OCI-M1 (cell line): Measurements from ENCODE around the gene FAM156B.
A peak's percentile ranks its signal among the peaks of the same experiment; 100 is the strongest.
"Not testable (repeated sequence)": the region's sequence is repeated elsewhere in the genome, so short reads cannot be mapped to it uniquely, and the experiment has no call there.

Experiments used
- DNase-seq: peaks from one replicate; lab custom pipeline; 2025; lab: John Stamatoyannopoulos, UW

FAM156B gene, protein sequence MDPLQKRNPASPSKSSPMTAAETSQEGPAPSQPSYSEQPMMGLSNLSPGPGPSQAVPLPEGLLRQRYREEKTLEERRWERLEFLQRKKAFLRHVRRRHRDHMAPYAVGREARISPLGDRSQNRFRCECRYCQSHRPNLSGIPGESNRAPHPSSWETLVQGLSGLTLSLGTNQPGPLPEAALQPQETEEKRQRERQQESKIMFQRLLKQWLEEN

DNA sequence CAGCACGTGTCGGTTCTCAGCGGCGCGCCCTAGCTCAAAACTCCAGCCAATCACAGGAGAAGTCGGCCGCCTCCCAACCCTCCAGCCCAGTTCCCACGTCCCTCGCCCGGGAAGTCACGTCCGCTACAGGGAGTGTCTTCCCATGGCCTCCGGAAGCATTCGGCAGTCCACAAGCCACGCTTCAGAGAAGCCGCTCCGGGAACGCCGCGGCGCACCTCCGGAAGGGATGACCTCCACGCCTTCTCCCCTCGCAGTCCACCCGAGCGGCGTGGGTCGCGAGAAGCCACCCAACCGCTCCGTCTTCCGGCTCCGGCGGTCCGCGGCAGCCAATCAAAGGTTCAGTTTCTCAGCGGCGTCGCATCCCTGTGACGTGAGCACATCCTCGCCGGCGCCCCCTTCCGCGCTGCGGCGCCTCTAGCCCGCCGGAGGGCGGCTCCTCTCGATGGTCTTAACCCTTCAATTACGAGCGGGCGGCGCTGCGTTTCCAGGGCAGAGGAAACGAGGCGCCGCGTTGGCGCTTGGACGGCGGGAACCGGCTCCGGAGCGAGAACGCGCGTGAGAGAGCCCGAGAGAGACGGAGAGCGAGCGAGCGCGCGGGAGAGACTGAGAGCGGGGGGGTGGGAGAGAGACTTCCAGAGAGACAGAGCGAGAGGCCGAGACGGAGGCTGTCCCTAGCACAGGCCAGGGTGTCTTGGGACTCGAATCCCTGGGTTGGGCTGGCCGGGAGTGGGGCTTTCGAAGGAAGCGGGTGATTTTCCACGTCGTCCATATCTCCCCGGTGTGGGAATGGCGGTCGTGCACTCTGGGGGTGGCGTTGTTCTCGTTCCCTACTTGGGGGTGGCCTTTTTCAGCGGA is at the start of gene FAM156B:
Gene FAM156B, plus strand, starts transcription at position 476 of the 855 bp plus-strand sequence. CDS start 9,896 bp downstream, outside the sequence.
- DNase-seq: not testable (repeated sequence)

GRCh38 chrX:52852110-52852860 is 44.8 kb upstream of the FAM156B start:
- no peak for DNase-seq

DNA sequence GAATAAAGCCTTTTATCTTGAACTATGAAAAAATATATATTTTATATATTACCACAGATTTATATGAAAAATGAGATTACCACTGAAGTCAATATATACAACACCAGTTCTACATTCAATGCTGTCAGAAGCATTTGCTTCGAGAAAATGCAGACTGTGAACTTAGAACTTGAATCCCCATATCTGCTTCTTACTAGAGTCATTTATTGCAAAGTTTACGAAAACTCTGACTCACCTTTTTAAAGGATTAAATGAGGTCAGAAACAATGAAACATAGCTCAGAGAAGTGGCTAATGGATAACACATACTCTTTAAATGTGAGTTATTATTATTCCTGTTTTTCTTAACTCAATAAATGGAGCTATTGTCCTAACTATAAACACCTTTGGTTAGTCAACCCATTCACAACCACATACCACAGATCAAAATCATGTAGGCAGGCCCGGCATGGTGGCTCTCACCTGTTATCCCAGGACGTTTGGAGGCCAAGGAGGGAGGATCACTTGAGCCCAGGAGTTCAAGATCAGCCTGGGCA is 40.1 kb upstream of the FAM156B start:
- not testable (repeated sequence) for DNase-seq

DNA sequence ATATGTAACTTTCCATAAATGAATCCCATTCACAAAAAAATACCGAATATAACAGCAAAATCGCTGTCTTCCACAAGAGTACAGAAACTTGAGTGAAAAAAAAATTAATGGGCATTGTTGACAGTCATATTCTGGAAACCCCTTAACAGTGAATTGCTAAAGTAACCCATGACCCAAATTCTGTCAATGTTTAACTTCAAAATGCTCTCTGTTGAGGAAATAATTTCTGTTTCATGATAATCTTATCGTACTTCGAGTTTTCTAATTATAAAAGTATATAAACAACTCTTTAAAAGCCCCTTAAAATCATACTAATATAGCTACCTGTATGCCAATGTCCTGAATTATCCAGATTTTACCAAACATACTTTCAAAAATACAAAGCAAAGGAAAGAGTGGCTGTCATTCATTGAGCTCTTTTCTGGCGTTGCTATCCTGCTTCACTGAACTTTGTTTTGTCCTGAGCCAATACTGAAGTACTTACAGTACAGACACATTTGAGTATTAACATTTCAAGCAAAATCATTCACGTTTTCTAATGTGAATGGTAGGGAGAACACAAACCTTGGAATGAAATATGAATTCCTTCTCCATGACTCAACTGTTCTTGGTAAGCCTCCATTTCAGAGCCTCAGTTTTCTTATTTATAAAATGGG is 31.7 kb upstream of the FAM156B start:
- no peak for DNase-seq

- no peak for DNase-seq
These were observed 29.4 kb upstream of the FAM156B start, which contains the start of gene XAGE3 for GRCh38 chrX:52867610-52868348. TSS of gene XAGE3 (minus strand) at chrX:52868083. CDS start at chrX:52867133, 950 bp downstream.

GRCh38 chrX:52870046-52870445 is 27.1 kb upstream of the FAM156B start:
- no peak for DNase-seq

DNA sequence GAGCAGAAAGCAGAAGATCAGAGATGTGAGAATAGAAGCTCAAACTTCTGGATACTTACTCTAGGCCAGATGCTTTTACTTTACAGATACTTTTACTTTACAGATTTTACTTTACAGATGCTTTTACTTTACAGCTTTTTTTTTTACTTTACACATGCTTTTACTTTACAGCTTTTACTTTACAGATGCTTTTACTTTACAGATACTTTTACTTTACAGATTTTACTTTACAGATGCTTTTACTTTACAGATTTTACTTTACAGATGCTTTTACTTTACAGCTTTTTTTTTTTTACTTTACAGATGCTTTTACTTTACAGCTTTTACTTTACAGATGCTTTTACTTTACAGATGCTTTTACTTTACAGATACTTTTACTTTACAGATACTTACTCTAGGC is 23.3 kb upstream of the FAM156B start:
- not testable (repeated sequence) for DNase-seq

- DNase-seq: peak; percentile 25
These were observed 22.5 kb upstream of the FAM156B start for GRCh38 chrX:52874661-52875060.

GRCh38 chrX:52875436-52875835 is 21.7 kb upstream of the FAM156B start:
- not testable (repeated sequence) for DNase-seq

- not testable (repeated sequence) for DNase-seq
These were observed 20.7 kb upstream of the FAM156B start for GRCh38 chrX:52876386-52876785.

- not testable (repeated sequence) for DNase-seq
These were observed 9.7 kb upstream of the FAM156B start for GRCh38 chrX:52887459-52887858.

GRCh38 chrX:52888090-52888489 is 9.0 kb upstream of the FAM156B start:
- not testable (repeated sequence) for DNase-seq

- not testable (repeated sequence) for DNase-seq
These were observed 692 bp upstream of the FAM156B start for GRCh38 chrX:52896438-52896837.

DNA sequence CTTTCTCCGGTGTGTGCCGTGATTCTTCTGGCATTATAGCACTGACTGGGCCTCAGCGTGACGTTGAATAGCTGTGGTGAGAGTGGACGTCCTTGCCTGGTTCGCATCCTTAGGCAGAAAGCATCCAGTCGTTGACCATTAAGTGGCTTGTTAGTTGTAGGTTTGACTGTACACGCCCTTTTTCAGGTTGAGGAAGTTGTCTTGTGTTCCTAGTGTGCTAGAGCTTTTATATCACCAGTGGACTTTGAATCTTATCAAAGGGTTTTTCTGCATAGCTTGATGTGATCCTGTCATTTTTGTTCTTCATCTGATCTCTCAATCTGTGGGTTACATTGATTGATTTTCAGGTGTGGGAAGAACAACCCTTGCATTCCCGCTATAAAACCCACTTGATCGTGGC is 8.4 kb downstream of the FAM156B start:
- not testable (repeated sequence) for DNase-seq

GRCh38 chrX:52906072-52906471 is 8.9 kb downstream of the FAM156B start:
- not testable (repeated sequence) for DNase-seq

DNA sequence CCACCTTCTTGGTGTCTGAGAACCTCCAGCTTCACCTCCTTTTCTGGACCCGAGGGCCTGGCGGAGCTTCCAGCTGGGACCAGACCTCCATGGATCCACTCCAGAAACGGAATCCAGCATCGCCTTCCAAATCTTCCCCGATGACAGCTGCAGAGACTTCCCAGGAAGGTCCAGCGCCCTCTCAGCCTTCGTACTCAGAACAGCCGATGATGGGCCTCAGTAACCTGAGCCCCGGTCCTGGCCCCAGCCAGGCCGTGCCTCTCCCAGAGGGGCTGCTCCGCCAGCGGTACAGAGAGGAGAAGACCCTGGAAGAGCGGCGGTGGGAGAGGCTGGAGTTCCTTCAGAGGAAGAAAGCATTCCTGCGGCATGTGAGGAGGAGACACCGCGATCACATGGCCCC is 10.0 kb downstream of the FAM156B start:
- DNase-seq: not testable (repeated sequence)

- DNase-seq: not testable (repeated sequence)
These were observed 10.8 kb downstream of the FAM156B start for GRCh38 chrX:52907900-52908299.

DNA sequence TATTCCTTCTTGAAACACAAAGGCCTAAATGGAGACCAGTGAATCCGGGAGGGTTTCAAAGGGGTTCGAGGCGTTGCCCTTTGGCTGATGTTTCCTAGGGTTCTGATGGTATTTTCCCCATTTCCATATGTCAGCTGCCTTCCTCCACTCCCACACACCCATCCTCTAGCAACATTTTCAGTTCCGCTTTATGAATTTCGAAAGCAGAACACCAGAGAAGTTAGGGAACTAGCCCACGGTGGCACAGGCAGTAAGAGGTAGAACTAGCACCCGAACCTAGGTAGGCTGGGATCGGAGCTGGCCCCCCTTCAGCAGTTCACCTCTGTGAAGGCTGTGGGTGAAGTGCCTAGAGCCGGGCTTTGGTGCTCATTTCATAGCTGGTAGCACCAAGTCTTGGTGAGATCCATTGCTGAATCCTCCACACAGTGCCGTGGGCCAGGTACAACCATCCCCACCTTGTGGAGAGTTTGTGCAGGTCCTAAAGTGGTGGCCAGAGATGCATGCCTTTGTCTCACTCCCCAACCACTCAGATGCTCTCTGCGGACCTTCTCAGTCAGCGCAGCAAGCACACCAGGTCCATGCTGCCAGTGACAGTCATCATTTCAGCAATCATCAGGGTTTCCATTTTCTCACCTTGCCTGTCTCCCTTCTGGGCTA is 12.3 kb downstream of the FAM156B start:
- DNase-seq: not testable (repeated sequence)

GRCh38 chrX:52913681-52914080 is 16.6 kb downstream of the FAM156B start:
- not testable (repeated sequence) for DNase-seq

DNA sequence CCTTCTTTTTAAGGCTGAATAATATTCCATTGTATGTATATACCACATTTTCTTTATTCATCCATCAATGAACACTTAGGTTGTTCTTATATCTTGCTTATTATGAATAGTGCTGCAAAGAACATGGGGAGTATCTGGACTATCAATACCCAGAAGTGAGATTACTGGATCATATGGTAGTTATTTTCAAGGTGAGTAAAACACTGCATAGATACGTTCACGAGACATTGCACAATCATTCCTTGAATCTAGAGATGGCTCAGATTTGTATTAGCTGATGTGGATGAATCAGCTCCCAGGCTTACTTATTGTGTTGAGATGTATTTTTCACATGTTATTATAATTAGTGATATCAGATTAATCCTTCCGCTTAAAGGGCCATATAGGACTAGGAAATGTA is 17.6 kb downstream of the FAM156B start:
- DNase-seq: not testable (repeated sequence)
